ENCODE measurements around the gene SIRT3.

Gene SIRT3

GRCh38 chr11:208181-208916, 27.8 kb downstream of the SIRT3 start:
- Histone ChIP-seq H4K20me1 (ENCODE audit: low read depth, low read length) (no peaks in the 10 kb centered on the region; the same call in 1 of the 2 replicates), H3F3A (ENCODE audit: insufficient read depth) (peaks cover 9% of the 10 kb centered on the region)

GRCh38 chr11:207863-208180, 28.3 kb downstream of the SIRT3 start:
- TF ChIP-seq, protein P1, sequence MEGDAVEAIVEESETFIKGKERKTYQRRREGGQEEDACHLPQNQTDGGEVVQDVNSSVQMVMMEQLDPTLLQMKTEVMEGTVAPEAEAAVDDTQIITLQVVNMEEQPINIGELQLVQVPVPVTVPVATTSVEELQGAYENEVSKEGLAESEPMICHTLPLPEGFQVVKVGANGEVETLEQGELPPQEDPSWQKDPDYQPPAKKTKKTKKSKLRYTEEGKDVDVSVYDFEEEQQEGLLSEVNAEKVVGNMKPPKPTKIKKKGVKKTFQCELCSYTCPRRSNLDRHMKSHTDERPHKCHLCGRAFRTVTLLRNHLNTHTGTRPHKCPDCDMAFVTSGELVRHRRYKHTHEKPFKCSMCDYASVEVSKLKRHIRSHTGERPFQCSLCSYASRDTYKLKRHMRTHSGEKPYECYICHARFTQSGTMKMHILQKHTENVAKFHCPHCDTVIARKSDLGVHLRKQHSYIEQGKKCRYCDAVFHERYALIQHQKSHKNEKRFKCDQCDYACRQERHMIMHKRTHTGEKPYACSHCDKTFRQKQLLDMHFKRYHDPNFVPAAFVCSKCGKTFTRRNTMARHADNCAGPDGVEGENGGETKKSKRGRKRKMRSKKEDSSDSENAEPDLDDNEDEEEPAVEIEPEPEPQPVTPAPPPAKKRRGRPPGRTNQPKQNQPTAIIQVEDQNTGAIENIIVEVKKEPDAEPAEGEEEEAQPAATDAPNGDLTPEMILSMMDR (IDR thresholded peaks at IDR 0.05; ENCODE audit: insufficient read depth, low read length, poor library complexity, severe bottlenecking) = no peak
- TF ChIP-seq EZH2phosphoT487 (conservative IDR thresholded peaks at IDR 0.05; ENCODE audit: low read length) = no peak
- H3K9me2 ChIP-seq (replicated peaks; ENCODE audit: insufficient read depth, low read length) = no peaks in the 10 kb centered on the region
- peak overlapping the region; percentile 94 for H3K27ac ChIP-seq (ENCODE audit: low read depth, low read length)
- H3K9ac ChIP-seq (ENCODE audit: low read length) = peak overlapping the region; percentile 80
- H3K27me3 ChIP-seq (ENCODE audit: low read length) = no peaks in the 10 kb centered on the region
- no peaks in the 10 kb centered on the region for H3K9me3 ChIP-seq (ENCODE audit: insufficient read depth, low read length)
- H3K4me2 ChIP-seq (ENCODE audit: low read depth, low read length, poor library complexity, severe bottlenecking) = peak overlapping the region; percentile 69
- H4K20me1 ChIP-seq (ENCODE audit: low read depth, low read length) = no peaks in the 10 kb centered on the region; the same call in 1 of the 2 replicates
- peak overlapping the region; percentile 21 for H2AFZ ChIP-seq (ENCODE audit: low read depth, low read length, severe bottlenecking)
- peaks cover 9% of the 10 kb centered on the region for H3F3A ChIP-seq (ENCODE audit: insufficient read depth)
- peak overlapping the region; percentile 74 for H3K4me3 ChIP-seq (ENCODE audit: insufficient read depth, low read length, poor library complexity, severe bottlenecking)
- H3K79me2 ChIP-seq (ENCODE audit: insufficient read depth, low read length) = peaks cover 30% of the 10 kb centered on the region
- H3K36me3 ChIP-seq (ENCODE audit: low read length) = no peaks in the 10 kb centered on the region

More at GRCh38 chr11:208181-208916, 27.8 kb downstream of the SIRT3 start:
- H3K9me2 ChIP-seq (replicated peaks; ENCODE audit: insufficient read depth, low read length) = no peaks in the 10 kb centered on the region
- TF ChIP-seq, protein P1 (IDR thresholded peaks at IDR 0.05; ENCODE audit: insufficient read depth, low read length, poor library complexity, severe bottlenecking) = no peak
- no peak for TF ChIP-seq EZH2phosphoT487 (conservative IDR thresholded peaks at IDR 0.05; ENCODE audit: low read length)
- H3K36me3 ChIP-seq (ENCODE audit: low read length) = no peaks in the 10 kb centered on the region
- peak overlapping the region; percentile 69 for H3K4me2 ChIP-seq (ENCODE audit: low read depth, low read length, poor library complexity, severe bottlenecking)
- peaks cover 30% of the 10 kb centered on the region for H3K79me2 ChIP-seq (ENCODE audit: insufficient read depth, low read length)
- peak overlapping the region; percentile 21 for H2AFZ ChIP-seq (ENCODE audit: low read depth, low read length, severe bottlenecking)
- H3K9ac ChIP-seq (ENCODE audit: low read length) = peak overlapping the region; percentile 80
- H3K27ac ChIP-seq (ENCODE audit: low read depth, low read length) = peak overlapping the region; percentile 94
- no peaks in the 10 kb centered on the region for H3K27me3 ChIP-seq (ENCODE audit: low read length)
- no peaks in the 10 kb centered on the region for H3K9me3 ChIP-seq (ENCODE audit: insufficient read depth, low read length)
- peak overlapping the region; percentile 74 for H3K4me3 ChIP-seq (ENCODE audit: insufficient read depth, low read length, poor library complexity, severe bottlenecking)

DNA sequence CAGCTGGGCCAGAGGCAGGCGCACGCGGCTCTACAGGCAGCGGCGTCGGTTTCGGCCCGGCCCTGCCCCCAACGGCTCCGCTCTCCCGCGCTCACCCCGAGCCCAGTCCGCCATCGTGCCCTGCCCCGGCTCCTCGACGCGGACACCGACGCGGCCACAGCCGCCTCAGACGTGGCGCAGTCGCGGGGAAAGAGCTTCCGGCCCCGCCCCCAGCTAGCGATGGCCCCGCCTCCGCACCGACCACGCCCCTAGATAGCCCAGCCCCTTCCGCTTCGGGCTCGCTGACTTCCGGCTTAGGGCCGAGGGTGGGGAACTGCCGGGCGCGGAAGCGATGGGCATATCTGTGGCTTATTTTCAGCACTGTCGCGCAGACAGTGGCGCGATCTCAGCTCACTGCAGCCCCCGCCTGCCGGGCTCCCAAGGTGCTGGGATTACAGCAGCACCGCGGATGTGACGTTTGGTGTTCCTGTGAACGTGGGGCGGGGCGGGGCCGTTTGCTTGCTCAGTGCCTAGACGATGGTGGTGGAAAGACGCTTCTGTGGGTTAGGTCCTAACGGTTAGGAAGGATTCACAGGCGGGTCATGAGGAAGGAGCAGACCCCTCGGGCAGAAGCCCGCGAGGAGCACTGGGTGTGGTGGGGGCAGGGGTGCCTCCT, 28.8 kb downstream of the SIRT3 start, which contains the start of the genes BET1L and RIC8A:
TSS of gene BET1L (minus strand) at position 192 of the 655 bp plus-strand sequence. CDS start at position 114, 78 bp downstream.
TSS of gene RIC8A (plus strand) at position 501 of the 655 bp plus-strand sequence. CDS start 1,147 bp downstream, outside the sequence.
- peak within 1 kb of the TSS; percentile 80 for H3K9ac ChIP-seq (ENCODE audit: low read length)
- TF ChIP-seq EZH2phosphoT487 (conservative IDR thresholded peaks at IDR 0.05; ENCODE audit: low read length) = no peak
- TF ChIP-seq, protein P1 (IDR thresholded peaks at IDR 0.05; ENCODE audit: insufficient read depth, low read length, poor library complexity, severe bottlenecking) = no peak
- H3K36me3 ChIP-seq (ENCODE audit: low read length) = no peaks in the 10 kb centered on the region
- peaks cover 30% of the 10 kb centered on the region for H3K79me2 ChIP-seq (ENCODE audit: insufficient read depth, low read length)
- no peaks in the 10 kb centered on the region for H3K27me3 ChIP-seq (ENCODE audit: low read length)
- H2AFZ ChIP-seq (ENCODE audit: low read depth, low read length, severe bottlenecking) = peak within 1 kb of the TSS; percentile 21
- no peaks in the 10 kb centered on the region; the same call in 1 of the 2 replicates for H4K20me1 ChIP-seq (ENCODE audit: low read depth, low read length)
- peak within 1 kb of the TSS; percentile 74 for H3K4me3 ChIP-seq (ENCODE audit: insufficient read depth, low read length, poor library complexity, severe bottlenecking)
- peak within 1 kb of the TSS; percentile 75 for H3K4me2 ChIP-seq (ENCODE audit: low read depth, low read length, poor library complexity, severe bottlenecking)
- no peaks in the 10 kb centered on the region for H3K9me3 ChIP-seq (ENCODE audit: insufficient read depth, low read length)
- no peaks in the 10 kb centered on the region for H3K9me2 ChIP-seq (replicated peaks; ENCODE audit: insufficient read depth, low read length)
- peaks cover 9% of the 10 kb centered on the region for H3F3A ChIP-seq (ENCODE audit: insufficient read depth)
- H3K27ac ChIP-seq (ENCODE audit: low read depth, low read length) = peak within 1 kb of the TSS; percentile 94

All from SU-DHL-6 (cell line).